ENCODE results near the gene DGLUCY. TPM values are rescaled to one million over a fixed set of nuclear protein-coding genes. Genes with fewer than 3 reads are reported as not detected.
A peak's percentile ranks its signal among the peaks of the same experiment; 100 is the strongest.

Gene DGLUCY
- total RNA-seq, 1 donor from 2014 or later, result 15.6 TPM

GRCh38 chr14:91205459-91205858, 91.6 kb downstream of the DGLUCY start:
- Mint-ChIP-seq H3K4me3 (no peak overlapping the region), H3K27ac (ENCODE audit: unreplicated experiment) (no peak overlapping the region), H3K36me3 (ENCODE audit: low read depth) (peaks cover 9% of the 10 kb centered on the region), H3K4me1 (peaks cover 22% of the 10 kb centered on the region), H3K27me3 (ENCODE audit: low read depth) (peaks cover 2% of the 10 kb centered on the region), H3K9me3 (peaks cover 6% of the 10 kb centered on the region)
- no peak for TF ChIP-seq CTCF (conservative IDR thresholded peaks at IDR 0.05)
- no peak for DNase-seq (ENCODE audit: low read depth, low spot score)

DNA sequence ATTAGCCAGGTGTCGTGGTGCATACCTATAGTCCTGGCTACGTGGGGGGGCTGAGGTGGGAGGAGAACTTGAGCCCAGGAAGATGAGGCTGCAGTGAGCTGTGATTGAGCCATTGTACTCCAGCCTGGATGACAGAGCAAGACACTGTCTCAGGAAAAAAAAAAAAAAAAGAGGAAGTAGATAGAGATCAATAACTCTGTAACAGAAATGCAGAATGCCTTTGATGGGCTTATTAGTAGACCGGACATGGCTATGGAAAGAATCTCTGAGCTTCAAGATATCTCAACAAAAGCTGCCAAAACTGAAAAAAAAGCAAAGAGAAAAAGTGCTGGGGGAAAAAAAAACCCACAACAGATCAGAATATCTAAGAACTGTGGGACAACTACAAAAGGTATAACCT, 93.1 kb downstream of the DGLUCY start:
- H3K36me3 Mint-ChIP-seq (ENCODE audit: low read depth), result peaks cover 12% of the 10 kb centered on the region
- TF ChIP-seq CTCF (conservative IDR thresholded peaks at IDR 0.05), result no peak
- H3K27me3 Mint-ChIP-seq (ENCODE audit: low read depth), result no peaks in the 10 kb centered on the region
- no peak for DNase-seq (ENCODE audit: low read depth, low spot score)
- H3K27ac Mint-ChIP-seq (ENCODE audit: unreplicated experiment), result no peak overlapping the region
- peaks cover 17% of the 10 kb centered on the region for H3K4me1 Mint-ChIP-seq
- H3K9me3 Mint-ChIP-seq, result peaks cover 4% of the 10 kb centered on the region
- no peak overlapping the region for H3K4me3 Mint-ChIP-seq

- H3K36me3 Mint-ChIP-seq (ENCODE audit: low read depth), result peaks cover 14% of the 10 kb centered on the region
- no peak for DNase-seq (ENCODE audit: low read depth, low spot score)
- peaks cover 8% of the 10 kb centered on the region for H3K4me1 Mint-ChIP-seq
- H3K9me3 Mint-ChIP-seq, result peaks cover 4% of the 10 kb centered on the region
- H3K4me3 Mint-ChIP-seq, result no peak overlapping the region
- no peak overlapping the region for H3K27ac Mint-ChIP-seq (ENCODE audit: unreplicated experiment)
- no peak for TF ChIP-seq CTCF (conservative IDR thresholded peaks at IDR 0.05)
- H3K27me3 Mint-ChIP-seq (ENCODE audit: low read depth), result no peaks in the 10 kb centered on the region
Observed at GRCh38 chr14:91211017-91211416, 97.1 kb downstream of the DGLUCY start.

DNA sequence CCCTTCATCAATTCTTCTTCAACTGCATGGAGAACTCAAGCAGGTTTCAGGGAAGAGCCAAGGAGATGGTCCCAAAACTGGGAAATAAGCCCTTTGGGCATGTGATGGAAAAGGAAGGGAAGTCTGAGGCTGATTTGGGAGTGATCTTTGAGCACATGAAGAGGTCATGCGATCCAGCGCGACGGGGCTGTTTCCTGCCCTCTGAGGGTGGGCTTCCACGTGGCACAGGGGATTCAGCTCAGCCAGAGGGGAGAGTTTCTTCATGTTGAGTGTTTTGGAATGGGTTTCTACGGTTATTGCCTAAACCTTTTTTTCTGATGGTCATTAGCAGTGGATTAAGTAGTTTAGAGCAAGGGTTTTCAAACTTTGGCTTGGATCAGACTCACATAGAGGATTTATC, 100.4 kb downstream of the DGLUCY start:
- peak overlapping the region; percentile 92 for H3K27ac Mint-ChIP-seq (ENCODE audit: unreplicated experiment)
- no peak overlapping the region for H3K4me3 Mint-ChIP-seq
- peaks cover 9% of the 10 kb centered on the region for H3K4me1 Mint-ChIP-seq
- DNase-seq (ENCODE audit: low read depth, low spot score), result no peak
- H3K27me3 Mint-ChIP-seq (ENCODE audit: low read depth), result no peaks in the 10 kb centered on the region
- TF ChIP-seq CTCF (conservative IDR thresholded peaks at IDR 0.05), result no peak
- peaks cover 14% of the 10 kb centered on the region for H3K36me3 Mint-ChIP-seq (ENCODE audit: low read depth)
- H3K9me3 Mint-ChIP-seq, result peaks cover 4% of the 10 kb centered on the region

DNA sequence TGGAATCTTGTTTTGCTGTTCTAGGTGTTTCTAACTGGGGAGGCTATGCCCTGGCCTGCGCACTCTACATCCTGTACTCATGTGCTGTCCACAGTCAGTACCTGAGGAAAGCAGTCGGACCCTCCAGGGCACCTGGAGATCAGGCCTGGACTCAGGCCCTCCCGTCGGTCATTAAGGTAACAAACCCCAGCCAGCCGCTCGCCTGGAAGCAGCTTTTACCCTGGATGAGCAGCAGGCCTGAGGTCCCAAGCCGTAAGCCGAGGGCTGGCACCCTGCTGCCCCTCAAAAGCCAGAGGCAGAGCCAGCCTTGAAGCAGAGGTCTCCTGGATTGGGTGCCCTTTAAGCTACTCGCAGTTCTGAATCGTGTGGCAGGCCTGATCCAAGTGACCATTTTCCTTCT, 101.5 kb downstream of the DGLUCY start:
- Mint-ChIP-seq H3K4me3 (no peak overlapping the region), H3K4me1 (peaks cover 11% of the 10 kb centered on the region), H3K36me3 (ENCODE audit: low read depth) (peaks cover 12% of the 10 kb centered on the region), H3K27ac (ENCODE audit: unreplicated experiment) (no peak overlapping the region), H3K9me3 (peaks cover 4% of the 10 kb centered on the region), H3K27me3 (ENCODE audit: low read depth) (no peaks in the 10 kb centered on the region)
- DNase-seq (ENCODE audit: low read depth, low spot score), result no peak
- TF ChIP-seq CTCF (conservative IDR thresholded peaks at IDR 0.05), result no peak
